NCI-H2081 treated with DMSO at 0.1 percent for 48 hours (cell line): Measurements from ENCODE around the gene LIPG.

Experiments used
- DNase-seq: peaks from one replicate; lab custom pipeline; 2025; lab: John Stamatoyannopoulos, UW

LIPG gene

DNA sequence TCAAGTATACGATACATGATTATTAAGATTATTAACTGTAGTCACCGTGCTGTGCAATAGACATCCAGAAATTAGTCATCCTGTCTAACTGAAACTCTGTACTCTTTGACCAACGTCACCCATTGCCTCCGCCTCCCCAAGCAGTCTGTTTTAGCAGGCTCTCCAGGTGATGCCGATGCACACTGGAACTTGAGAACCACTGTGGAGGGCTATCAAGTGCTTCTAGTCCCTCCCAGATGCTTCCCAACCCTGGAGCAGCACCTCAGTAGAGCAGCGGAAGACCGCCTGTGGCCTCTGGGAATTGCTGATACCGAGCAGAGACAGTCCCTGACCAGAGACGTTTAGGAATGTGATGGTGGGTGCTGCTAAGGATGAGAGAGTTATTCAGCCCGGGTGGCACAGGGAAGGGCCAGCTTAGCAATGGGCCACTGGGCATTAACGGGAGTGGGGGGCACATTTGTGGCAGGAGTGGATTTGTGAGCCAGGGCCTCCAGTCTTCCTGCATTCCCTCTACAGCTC, 50.7 kb downstream of the LIPG start:
- no peak for DNase-seq

DNA sequence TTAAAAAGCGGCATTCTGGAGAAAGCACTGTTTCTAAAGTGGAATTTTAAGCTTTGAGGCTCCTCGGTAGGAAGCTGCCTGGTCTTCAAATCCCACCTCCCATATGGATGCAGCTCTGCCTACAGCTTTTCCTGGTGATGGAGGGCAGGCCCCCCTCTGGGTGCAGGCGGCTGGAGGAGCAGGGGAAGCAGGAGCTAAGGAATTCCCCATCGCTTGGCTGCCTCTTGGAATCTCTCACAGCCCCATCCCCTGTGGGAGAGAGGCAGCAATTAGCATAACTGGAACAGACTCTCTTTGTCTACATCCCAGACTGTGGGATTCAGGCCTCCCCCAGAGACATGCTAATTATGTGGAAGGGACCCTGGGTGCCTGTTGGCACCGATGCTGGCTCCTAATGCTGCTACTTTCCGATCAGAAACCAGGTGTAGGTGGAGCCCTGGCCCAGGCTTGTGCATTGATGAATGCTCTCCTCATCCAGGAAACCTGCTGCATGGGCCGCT, 51.3 kb downstream of the LIPG start:
- no peak for DNase-seq

DNA sequence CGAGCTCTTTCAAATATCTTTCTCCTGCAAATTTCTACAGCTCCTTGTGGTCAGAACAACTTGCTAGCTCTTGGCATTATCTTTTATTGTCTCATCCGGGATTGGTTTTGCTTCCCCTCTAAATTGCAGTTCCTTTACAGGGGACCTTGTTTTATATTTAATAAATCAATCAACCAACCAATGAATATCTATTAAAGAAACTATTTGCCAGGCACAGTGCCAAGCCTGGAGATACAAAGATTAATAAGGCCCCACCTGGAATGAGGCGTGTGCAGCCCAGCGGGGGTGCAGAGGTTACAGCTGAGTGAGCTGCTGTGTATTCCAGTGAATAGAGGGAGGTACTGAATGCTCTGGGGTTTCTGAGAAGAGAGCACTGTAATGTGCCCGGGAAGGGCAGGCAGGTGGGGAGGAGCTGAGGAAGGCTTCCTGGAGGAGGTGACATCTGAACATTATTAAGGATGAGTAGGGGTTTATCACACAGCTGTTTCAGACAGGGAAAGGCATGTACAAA, 51.8 kb downstream of the LIPG start:
- DNase-seq = no peak

DNA sequence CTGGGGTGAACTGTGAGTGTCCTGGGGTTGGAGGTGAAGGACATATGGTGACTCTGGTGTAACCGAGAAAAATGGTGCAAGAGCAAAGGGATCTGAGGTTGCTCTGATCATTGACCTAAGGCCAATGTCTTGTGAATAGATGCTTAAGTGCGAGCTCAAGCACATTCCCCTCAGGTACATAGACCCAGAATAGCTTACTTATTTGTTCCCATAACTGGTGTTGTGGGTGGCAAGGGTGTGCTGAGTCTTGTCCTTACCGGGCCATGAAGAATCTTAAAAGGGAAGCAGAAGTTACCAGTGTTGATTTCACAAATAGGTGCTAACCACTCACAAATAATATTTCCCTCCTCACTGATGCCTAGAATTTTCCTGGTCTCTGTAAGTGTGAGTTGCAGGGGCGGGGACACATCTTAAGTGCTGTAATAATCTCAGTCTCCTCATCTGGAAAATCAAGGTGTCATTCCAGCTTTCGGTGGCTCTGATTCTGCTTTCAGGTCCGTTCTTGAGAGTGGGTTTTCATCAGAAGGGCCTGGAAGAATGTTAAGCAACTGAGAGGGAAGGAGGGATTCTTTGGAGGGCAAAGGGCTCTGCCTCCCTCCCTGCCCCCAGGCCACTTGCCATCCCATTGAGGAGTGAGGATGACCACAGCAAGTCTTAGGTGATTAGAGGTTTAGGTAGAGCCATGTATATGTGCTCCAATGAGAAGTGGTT, 54.9 kb downstream of the LIPG start:
- DNase-seq = no peak

DNA sequence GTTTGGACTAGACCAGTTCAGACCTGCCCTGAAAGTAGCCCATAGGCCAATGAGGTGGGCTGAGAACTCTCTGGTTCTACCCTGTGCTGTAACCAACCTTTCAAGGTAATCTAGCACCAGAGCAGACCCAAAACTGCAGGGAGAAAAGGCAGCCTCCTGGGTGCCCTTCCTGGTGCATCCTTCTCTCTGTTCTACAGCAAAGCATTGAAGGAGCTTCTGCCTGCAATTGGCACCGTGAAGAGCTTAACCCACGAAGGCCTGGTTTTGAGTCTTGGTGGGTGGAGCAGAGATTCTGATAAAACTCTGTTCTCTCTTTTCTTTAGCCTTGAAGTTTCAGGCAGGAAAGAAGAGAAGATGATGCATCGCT, 55.5 kb downstream of the LIPG start:
- DNase-seq = no peak

DNA sequence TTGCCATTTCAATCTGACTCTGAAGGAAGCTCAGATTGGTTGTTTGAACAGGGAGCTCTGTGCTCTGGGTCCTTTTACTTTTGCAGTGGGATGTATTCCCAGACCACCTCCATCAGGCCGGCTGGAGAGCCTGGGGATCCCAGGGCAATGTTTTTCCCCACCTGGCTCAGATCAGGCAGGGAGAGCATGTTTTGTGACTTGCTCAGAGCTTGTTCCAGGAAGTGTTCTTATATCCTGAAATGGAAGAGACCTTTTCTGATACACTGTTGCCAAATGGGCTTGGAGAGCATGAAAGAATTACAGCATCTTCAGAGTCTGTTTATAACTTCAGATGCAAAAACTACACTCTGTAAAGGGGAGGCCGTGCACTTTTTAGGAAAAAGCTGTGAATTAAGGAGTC, 56.0 kb downstream of the LIPG start:
- DNase-seq = no peak

DNA sequence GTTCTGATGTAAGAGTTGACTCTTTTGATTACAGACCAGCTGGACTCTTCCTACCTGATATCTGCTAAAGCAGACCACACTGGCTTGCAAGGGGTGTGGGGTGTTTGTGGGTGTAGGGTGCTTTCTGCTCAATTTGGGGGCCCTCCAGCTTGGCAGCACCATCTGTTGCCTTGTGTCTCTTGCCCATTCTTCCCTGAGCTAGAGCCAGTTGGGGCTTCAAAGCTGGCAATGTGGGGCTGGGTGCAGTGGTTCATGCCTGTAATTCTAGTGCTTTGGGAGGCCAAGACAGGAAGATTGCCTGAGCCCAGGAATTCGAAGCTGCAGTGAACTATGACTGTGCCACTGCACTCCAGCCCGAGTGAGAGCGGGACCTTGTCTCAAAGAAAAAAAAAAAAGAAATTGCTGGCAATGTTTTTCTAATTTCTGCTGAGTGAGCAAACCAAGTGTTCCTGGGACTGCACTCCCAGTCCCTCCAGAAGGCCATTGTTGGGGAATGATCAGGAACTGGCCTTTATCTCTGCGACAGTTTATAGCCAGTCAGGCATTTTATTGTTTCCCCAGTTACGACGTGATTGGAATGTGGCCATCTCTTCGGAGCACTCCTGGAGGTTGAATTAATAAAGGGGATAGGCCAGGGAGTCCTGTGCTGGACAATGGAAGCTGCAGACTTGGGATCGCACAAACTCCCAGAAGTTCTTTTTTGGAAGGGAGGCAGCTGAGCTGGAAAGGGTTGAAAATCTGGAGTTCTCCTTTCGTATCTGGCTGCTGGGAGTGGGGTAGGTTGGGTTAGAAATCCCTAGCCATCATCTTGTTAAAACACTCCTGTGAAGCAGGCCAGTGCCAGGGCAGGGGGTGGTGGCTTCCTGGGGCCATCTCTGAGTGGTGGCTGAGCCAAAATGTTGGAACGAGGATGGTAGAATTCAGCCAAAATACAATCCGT, 57.2 kb downstream of the LIPG start:
- DNase-seq = no peak

DNA sequence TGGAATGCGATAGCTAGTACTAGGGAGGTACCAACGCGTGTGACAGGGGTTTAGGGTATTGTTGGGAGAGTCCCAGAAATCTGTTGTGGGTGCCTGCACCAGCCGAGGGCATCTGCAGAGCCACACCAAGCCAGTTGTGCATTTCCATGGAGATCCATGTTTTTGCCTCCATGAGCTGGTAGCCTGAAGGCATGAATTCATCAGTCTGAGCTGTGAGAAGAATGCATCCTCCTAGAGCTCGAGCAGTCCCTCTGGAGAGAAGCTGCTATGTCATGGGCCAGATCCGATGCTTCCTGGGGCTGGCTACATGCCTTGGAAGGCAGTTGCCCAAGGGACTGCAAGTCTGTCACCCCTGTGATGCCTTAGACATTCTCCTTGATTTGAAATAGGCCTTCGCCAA, 57.9 kb downstream of the LIPG start:
- DNase-seq = no peak

DNA sequence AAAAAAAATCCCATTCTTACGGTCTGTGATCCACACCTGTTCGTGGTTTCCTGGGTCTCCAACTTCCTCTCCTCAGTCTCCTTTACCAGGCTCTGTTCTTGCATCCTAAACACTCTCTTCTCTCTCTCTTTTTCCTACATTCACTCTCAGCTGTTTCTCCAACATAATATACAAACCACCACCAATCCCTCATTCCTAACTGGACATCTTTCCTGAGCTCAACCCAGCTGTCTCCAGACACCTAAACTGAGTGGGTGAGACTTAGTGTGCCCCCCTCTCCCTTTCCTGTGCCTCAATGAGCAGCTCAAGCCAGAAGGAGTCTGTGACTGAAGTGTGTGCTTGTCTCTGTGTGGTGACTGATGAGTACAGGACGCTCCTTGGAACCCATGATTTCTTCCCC, 59.4 kb downstream of the LIPG start:
- no peak for DNase-seq

DNA sequence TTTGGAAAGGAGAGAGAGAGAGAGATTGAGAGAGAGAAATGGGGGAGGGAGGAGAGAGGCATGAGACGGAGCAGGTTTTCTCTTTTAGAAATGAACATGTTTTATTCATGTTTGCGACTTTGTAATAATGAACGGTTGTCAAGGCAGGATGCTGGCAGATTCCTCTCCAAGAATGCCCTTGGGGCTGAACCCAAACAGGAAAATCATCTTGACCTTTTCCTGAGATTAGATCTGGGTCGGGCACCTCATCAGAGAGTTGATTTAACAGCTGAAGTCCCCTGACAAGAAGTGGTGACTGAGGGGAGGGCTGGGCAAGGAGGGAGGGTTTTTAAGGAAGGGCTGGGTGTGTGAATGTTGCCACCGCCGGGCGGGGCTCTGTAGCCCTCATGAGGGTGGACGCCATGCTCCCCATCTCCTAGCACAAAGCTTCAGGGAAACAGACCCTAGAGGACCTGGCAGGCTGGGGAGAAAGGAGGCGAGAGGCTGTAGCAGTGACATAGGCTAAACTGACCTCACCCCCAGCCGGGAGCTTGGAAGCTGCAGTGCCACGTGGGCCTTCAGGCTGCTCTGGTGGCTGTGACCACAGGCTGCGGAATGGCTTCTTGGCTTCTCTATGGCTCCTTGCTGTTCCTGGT, 60.0 kb downstream of the LIPG start:
- no peak for DNase-seq

DNA sequence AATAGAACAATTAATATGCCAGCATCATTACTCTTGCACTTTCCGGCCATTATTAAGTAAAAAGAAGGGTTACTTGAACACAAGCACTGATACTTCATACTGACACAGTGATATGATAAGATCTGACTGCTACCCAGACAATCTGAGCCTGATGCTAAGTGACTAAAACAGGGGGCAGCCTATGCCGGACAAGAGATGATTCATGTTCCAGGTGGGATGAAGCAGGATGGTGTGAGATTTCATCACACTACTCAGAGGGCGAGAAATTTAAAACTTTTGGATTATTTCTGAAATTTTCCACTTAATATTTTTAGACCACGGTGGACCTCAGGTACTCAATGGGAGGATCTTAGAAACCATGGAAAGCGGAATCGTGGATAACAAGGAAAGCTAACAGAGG, 61.7 kb downstream of the LIPG start:
- no peak for DNase-seq

DNA sequence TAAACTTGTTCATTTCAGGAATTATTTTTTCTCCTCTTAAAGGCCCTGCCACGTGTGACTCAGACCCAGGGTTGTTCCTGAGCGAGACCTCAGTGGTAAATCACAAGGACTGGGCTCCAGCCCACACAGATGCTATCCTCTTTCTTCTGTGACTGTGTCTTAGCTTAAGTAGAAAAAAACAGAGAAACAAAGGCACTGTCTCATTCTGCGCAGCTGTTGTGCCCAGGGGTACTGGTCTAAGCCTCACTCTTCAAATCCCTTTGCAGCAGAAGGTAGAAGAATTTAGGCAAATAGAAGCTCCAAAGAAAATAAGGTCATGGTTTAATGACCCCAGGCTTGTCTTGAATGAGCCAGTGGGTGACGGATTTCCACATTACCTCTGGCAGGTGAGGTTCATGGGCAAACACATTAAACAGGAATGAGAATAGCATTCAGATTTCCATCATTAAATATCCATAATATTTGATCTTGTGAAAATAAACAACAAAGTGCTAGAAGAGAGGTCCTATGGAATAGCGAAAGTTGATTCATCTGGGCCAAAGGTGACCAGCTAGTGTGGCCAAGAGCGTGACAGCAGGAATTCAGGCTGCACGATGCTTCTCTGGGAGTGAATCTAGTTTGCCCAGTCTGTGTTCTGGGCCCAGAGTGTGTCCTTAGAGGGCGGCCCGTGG, 63.3 kb downstream of the LIPG start:
- DNase-seq = no peak

DNA sequence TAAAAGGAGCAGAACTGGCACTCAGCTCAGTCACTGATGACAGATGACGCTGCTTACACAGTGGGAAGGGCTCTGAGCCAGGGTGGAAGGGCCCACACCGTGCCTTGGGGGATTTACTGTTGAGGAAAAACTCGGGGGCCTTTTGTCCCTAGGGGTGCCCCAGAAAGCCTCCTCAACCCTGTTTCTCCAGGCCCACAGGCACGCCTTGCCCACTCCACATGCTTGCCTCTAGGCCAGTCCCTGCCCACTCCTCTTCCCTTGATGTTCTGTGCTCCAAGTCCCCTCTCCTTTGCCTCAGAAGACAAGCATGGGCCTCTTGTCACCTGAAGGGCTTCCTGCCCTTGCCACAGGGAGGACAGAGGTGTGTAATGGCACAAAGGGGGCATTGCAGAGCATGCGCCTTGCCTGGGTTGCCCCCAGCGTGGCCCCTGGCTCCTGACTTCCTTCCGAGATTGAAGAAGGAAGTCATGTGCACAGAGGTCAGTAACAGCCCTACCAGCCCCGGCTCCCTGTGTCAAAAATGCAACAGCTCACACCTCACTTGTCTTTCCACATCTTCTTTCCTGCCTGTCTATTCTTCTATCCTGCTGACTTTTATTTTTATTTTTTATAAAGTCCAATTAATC, 65.1 kb downstream of the LIPG start:
- DNase-seq = no peak

DNA sequence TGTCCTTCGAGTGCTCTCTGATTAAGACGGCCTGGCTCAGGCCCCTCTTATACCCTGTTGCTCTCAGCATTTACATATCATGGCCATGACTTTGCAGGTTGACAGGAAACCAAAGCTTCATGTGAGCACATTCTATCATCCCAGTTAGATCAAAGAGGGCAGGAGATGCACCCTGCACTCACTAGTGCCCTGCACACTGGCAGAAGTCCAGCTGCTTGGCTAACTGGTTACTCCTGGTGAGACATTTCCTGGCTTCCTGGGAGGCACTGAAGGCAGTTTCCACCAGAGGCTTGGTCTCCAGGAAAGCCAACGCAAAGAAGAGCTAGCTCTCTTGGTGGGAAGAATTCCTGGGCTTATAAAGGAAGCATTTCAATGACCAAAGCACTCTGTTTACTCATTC, 66.3 kb downstream of the LIPG start:
- DNase-seq = no peak

DNA sequence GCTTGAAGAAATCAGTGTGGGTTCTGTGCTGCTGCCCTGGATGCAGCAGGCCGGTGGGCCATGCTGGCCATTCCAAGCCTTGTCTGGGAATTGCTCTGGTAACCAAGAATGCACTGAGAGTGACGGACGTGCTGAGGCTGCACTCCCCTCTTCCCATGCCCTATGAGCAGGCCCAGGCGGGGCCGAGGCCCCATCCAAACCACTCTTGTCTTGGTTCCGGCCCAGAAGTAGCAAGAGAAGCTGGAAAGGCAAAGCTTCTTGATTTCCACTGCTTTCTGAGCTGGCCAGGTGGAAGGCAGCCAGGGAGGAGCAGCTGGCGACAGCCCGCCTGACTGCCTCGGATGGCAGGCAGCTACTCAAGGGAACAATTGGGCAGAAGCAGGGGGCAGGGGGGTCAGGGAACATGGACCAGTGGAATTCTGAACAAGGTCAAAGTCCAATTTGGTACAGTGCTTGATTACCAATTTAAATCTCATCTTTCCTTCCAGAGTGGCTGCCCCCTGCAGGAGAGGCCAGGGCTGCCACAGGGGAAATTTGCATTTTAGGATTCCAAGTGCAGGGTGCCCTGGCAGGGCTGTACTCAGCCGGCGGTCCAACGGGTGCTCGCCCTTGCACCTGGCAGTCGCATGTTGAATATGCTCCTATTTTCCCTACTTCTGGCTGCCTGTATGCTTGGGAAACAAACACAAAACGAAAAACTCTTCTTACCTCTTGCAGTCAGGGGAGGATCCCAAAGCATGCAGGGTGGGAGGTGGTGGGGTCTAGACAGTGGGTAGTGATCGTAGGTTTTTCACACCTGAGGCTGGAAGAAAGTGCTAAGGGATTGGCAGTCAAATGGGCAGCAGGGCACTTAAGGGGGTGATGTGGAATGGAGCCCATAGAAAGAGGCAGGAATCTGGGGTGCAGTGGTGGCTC, 67.3 kb downstream of the LIPG start:
- DNase-seq = no peak

DNA sequence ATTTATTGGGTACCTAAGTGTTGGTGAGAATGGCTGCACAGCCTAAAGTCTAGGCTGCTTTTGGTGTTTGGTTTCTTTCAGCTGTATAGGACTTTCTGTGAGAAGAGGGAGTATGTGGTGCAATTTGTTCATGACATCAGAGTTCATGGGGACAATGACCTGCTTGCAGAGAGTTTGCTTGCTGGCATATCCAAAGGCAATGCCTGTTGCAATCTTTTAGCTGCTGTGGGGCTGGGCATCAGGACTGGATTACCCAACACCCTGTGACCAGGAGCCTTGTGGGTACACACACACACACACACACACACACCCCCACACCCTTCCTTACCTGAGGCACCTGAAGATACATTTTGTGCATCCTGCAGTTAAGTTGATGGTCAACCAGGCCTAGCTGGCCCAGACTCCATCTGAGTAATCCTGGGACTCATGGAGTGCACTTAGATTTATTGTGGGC, 68.4 kb downstream of the LIPG start:
- DNase-seq = no peak

DNA sequence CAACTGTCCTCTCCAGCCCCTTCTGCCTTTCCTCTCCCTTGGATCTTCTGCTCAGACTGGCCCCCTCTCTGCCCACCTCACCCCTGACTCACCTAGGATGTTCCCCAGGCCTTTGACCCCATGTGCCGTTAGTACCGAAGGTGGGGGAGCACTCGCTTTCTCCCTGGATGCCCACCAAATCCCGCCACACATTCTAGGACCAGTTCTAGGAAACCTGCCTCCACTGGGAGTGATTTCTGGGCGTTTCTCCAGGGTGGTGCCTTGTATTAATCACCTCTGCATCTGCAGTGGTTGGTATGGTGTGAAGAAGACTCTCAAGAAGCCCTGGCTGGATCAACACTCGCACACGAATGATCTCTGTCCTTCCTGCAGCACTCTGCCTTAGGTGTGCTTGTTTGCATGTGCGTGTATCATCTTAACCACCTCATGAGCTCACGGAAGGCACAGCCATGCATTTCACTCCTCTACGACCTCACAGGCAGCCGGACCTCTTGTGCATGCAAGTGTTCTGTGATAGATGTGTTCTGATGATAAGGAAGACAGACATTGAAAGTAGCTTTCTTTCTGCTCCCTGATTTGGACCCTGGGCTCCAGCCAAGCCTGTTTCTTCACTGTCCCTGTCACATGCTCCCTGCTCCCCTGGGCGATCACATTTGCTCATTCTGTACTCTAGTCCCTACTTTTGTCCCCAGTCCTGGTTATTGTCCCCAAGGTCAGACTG, 69.4 kb downstream of the LIPG start:
- DNase-seq = no peak

DNA sequence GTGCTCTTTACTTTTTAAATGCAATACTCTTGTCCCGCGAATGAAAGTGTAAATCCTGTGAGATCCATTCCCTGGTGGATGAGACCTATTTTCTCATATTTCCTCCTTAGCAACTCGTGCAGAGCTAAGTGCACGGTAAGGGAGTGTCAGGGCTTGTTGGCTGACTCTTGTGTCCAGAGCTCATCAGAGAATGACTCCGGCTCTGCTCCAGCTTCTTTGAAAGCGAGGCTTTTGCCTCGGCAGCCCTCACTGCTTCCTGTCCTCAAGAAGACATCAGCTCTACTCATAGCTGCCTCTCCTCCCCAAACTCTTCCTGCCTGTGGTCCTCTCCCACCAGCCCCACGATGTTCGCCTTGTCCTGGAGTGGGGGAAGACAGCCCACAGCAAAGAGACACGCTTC, 70.7 kb downstream of the LIPG start:
- no peak for DNase-seq

DNA sequence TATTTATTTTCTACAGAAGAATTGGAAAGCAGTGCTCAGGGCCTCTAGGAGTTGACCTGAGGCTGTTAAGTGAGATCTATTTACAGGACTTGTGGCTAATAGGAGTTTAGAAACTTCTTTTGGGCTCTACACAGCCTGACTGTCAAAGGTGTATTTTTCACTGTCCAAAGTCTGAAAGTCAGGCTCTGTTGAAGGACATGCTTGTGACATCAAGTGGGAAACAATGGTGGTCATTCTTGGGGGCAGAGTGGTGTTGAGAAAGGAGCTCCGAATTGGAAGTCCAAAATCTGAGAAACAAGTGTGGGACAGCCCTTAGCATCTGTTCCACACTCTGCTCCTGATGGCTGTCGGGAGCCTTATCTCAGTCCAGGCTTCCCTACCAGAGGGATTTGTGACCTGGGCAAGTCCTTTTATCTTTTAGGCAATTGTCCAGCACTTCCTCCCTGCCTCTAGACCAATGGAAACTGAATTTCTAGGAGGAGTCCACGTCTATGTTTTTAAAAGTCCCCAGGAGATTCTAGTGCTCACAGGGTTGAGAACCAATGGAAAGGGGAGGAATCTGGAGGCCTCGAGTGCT, 76.4 kb downstream of the LIPG start:
- no peak for DNase-seq
